Adrenal gland (tissue), 5 donors: ENCODE measurements around the gene TEX2.

ENCODE experiments used
- CTCF ChIP-seq, 6 experiments: fragments of 450-650 bp in 4 of 6; fragments of 200-600 bp in 2 of 6; sonication (generic) in 1 of 6; IDR thresholded peaks; 1 replicate in 5 of 6; 2 replicates in 1 of 6; pipeline versions ENCODE4 v1.5.1 to v1.8.0; 2016 to 2021; ENCODE audit warnings: antibody characterized with exemption in 6 of 6, mild to moderate bottlenecking in 2 of 6, moderate library complexity in 1 of 6
- POLR2A ChIP-seq, 2 donors: fragments of 450-650 bp; IDR thresholded peaks; one replicate each; pipeline ENCODE4 v1.6.1; 2017; ENCODE audit warnings: antibody characterized with exemption in 2 of 2, mild to moderate bottlenecking in 2 of 2, moderate library complexity in 1 of 2
- donor health status: DM: no; HTN: no; CAD: no.

GRCh38 chr17:64256913-64257807 lies 5.9 kb downstream of the TEX2 start:
- TF ChIP-seq CTCF (IDR thresholded peaks at IDR 0.05) (no peak), POLR2A (IDR thresholded peaks at IDR 0.05) (no peak)
